ENCODE results near the gene NEK4.

DNA sequence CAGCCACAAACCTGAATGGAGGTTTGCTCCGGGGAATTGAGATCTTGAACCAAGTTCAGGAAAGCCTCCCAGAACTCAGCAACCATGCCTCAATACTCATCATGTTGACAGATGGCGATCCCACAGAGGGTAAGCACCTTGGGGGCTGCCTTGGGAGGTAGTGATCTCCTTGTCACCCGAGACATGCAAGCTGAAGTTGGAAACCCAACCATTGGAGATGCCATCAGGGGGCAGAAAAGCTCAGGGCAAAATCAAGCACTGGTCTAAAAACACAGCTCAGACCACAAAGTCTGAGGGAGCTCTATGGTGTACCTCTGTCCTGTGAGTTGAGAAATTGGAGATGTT, 12.4 kb upstream of the NEK4 start:
- TF ChIP-seq POLR2AphosphoS5 (IDR thresholded peaks at IDR 0.05; ENCODE audit: low read depth, low read length) (no peak), POLR2A (IDR thresholded peaks at IDR 0.05; ENCODE audit: low read depth, low read length) (no peak), SPI1 (IDR thresholded peaks at IDR 0.05; ENCODE audit: low read depth, low read length) (no peak), TAF1 (IDR thresholded peaks at IDR 0.05; ENCODE audit: low read depth, low read length) (no peak)

All from GM12891 (cell line).